Measurements from ENCODE around the gene ZNF585A.

Gene ZNF585A

GRCh38 chr19:37172368-37173366 lies at the start of gene ZNF585A:
ZNF585A (minus strand) TSS chr19:37172695; CDS start chr19:37169910, 2,785 bp downstream.
- peak within 1 kb of the TSS; percentile 96 for H3K4me3 ChIP-seq (ENCODE audit: low read depth, low read length)
- no peak for TF ChIP-seq CTCF (IDR thresholded peaks at IDR 0.05; ENCODE audit: low read depth, low read length, missing control alignments)
- DNase-seq (ENCODE audit: low read depth) = peak; percentile 96

GRCh38 chr19:37221136-37221535 lies 48.6 kb upstream of the ZNF585A start:
- no peak for DNase-seq (ENCODE audit: low read depth)
- TF ChIP-seq CTCF (IDR thresholded peaks at IDR 0.05; ENCODE audit: low read depth, low read length, missing control alignments) = no peak

GRCh38 chr19:37220383-37220782 lies 47.9 kb upstream of the ZNF585A start:
- TF ChIP-seq CTCF (IDR thresholded peaks at IDR 0.05; ENCODE audit: low read depth, low read length, missing control alignments) = no peak
- no peak overlapping the region for H3K4me3 ChIP-seq (ENCODE audit: low read depth, low read length)
- DNase-seq (ENCODE audit: low read depth) = no peak

More at GRCh38 chr19:37221136-37221535, 48.6 kb upstream of the ZNF585A start:
- no peak overlapping the region for H3K4me3 ChIP-seq (ENCODE audit: low read depth, low read length)

- no peak for DNase-seq (ENCODE audit: low read depth)
- H3K4me3 ChIP-seq (ENCODE audit: low read depth, low read length) = peak overlapping the region; percentile 81
- TF ChIP-seq CTCF (IDR thresholded peaks at IDR 0.05; ENCODE audit: low read depth, low read length, missing control alignments) = no peak
Observed at GRCh38 chr19:37218592-37218935, 46.1 kb upstream of the ZNF585A start.

- no peak for TF ChIP-seq CTCF (IDR thresholded peaks at IDR 0.05; ENCODE audit: low read depth, low read length, missing control alignments)
- H3K4me3 ChIP-seq (ENCODE audit: low read depth, low read length) = peak within 1 kb of the TSS; percentile 81
- DNase-seq (ENCODE audit: low read depth) = peak; percentile 85
Observed at GRCh38 chr19:37217775-37218591, 45.5 kb upstream of the ZNF585A start, which contains the start of gene ZNF383. ZNF383 (plus strand) TSS chr19:37218214; CDS start chr19:37230454, 12,240 bp downstream.

- DNase-seq (ENCODE audit: low read depth) = no peak
- TF ChIP-seq CTCF (IDR thresholded peaks at IDR 0.05; ENCODE audit: low read depth, low read length, missing control alignments) = no peak
- H3K4me3 ChIP-seq (ENCODE audit: low read depth, low read length) = peak overlapping the region; percentile 81
Observed at GRCh38 chr19:37217480-37217774, 44.9 kb upstream of the ZNF585A start.

All from GM12864 (cell line).